B cell (primary cell): ENCODE data around the gene ZCCHC2. TPM values are rescaled to one million over a fixed set of nuclear protein-coding genes. Genes with fewer than 3 reads are reported as not detected.

Source experiments
- ATAC-seq: fragments of 200-7000 bp; cut with Tn5 transposase; one replicate; pipeline ENCODE4 v1.10.0; 2021; ENCODE audit warnings: low read depth, mild to moderate bottlenecking, moderate number of reproducible peaks, moderate library complexity
- CTCF ChIA-PET: fragments of 350-600 bp; sonication (Branson Sonifier 250); formaldehyde crosslinking; loops from one replicate; lab custom pipeline; 2021; ENCODE audit warnings: antibody characterized with exemption, inconsistent platforms; lab: Charles Lee
- POLR2A ChIA-PET: fragments of 350-600 bp; sonication (Branson Sonifier 250); formaldehyde crosslinking; loops from one replicate; lab custom pipeline; 2021; ENCODE audit warnings: antibody characterized with exemption; lab: Charles Lee
- DNase-seq: peaks from one replicate; pipeline ENCODE4 v3.0.0; 2013
- H2AFZ ChIP-seq: 2 replicates; pipeline ENCODE4 v1.6.1; 2012; ENCODE audit warnings: mild to moderate bottlenecking, low read depth, low read length; ENCODE audit not compliant: insufficient read depth, poor library complexity, severe bottlenecking
- H3K27ac ChIP-seq, 2 donors: 1 replicate in 1 of 2; 2 replicates in 1 of 2; pipeline ENCODE4 v1.5.1; 2012 to 2013; ENCODE audit warnings: low read length in 2 of 2, mild to moderate bottlenecking in 2 of 2, moderate library complexity in 1 of 2
- H3K27me3 ChIP-seq, 4 experiments: fragments of 200-600 bp in 1 of 4; sonication (generic) in 1 of 4; replicated peaks in 1 of 4; 1 replicate in 2 of 4; 2 replicates in 2 of 4; pipeline versions ENCODE4 v1.6.1 to v1.7.0; 2013 to 2016; ENCODE audit warnings: low read length in 3 of 4, mild to moderate bottlenecking in 2 of 4, mixed read lengths in 1 of 4, moderate library complexity in 1 of 4; ENCODE audit not compliant: insufficient read depth in 4 of 4, control insufficient read depth in 3 of 4; ENCODE audit errors: control extremely low read depth in 1 of 4
- H3K36me3 ChIP-seq, 2 experiments: replicated peaks in 1 of 2; 1 replicate in 1 of 2; 2 replicates in 1 of 2; pipeline versions ENCODE4 v1.6.1 to v1.7.1; 2013; ENCODE audit warnings: low read length in 1 of 2; ENCODE audit not compliant: insufficient read depth in 2 of 2, control insufficient read depth in 1 of 2; ENCODE audit errors: control extremely low read depth in 1 of 2, extremely low read depth in 1 of 2
- H3K4me1 ChIP-seq, 2 donors: fragments of 200-600 bp in 1 of 2; sonication (generic) in 1 of 2; 1 replicate in 1 of 2; 2 replicates in 1 of 2; pipeline versions ENCODE4 v1.5.1 to v1.6.1; 2013 to 2017; ENCODE audit warnings: low read length in 2 of 2; ENCODE audit not compliant: control insufficient read depth in 2 of 2, insufficient read depth in 2 of 2
- H3K4me2 ChIP-seq: replicated peaks from 2 replicates; pipeline ENCODE3; 2012; ENCODE audit warnings: mild to moderate bottlenecking, low read depth, low read length; ENCODE audit not compliant: poor library complexity, severe bottlenecking
- H3K4me3 ChIP-seq, 5 experiments: fragments of 200-600 bp in 1 of 5; sonication (generic) in 1 of 5; 1 replicate in 3 of 5; 2 replicates in 2 of 5; pipeline versions ENCODE4 v1.5.1 to v1.7.0; 2011 to 2016; ENCODE audit warnings: low read length in 4 of 5, mild to moderate bottlenecking in 4 of 5, low read depth in 2 of 5, control low read depth in 1 of 5, moderate library complexity in 1 of 5; ENCODE audit not compliant: insufficient read depth in 1 of 5; ENCODE audit errors: control extremely low read depth in 1 of 5, extremely low read depth in 1 of 5
- H3K79me2 ChIP-seq: fragments of 200-600 bp; sonication (generic); one replicate; pipeline ENCODE4 v1.6.0; 2016; ENCODE audit warnings: low read length; ENCODE audit not compliant: control insufficient read depth, insufficient read depth
- H3K9ac ChIP-seq: fragments of 200-600 bp; sonication (generic); 2 replicates; pipeline ENCODE4 v1.6.1; 2017; ENCODE audit warnings: mild to moderate bottlenecking, low read length, moderate library complexity
- H3K9me3 ChIP-seq, 3 donors: one replicate each; pipeline versions ENCODE4 v1.6.1 to v1.7.1; 2013; ENCODE audit warnings: low read length in 2 of 3; ENCODE audit not compliant: control insufficient read depth in 2 of 3, insufficient read depth in 1 of 3; ENCODE audit errors: control extremely low read depth in 1 of 3
- H4K20me1 ChIP-seq: 2 replicates; pipeline ENCODE4 v1.6.0; 2012; ENCODE audit warnings: mild to moderate bottlenecking, low read length; ENCODE audit not compliant: insufficient read depth, control insufficient read depth, poor library complexity, severe bottlenecking
- H3K27ac Mint-ChIP-seq: one replicate; pipeline ENCODE4 v1.8.0; 2021; ENCODE audit warnings: mixed read lengths
- H3K27me3 Mint-ChIP-seq: one replicate; pipeline ENCODE4 v1.8.0; 2021; ENCODE audit warnings: mixed read lengths
- H3K4me1 Mint-ChIP-seq: one replicate; pipeline ENCODE4 v1.8.0; 2021; ENCODE audit warnings: mixed read lengths
- H3K4me3 Mint-ChIP-seq: one replicate; pipeline ENCODE4 v1.8.0; 2021; ENCODE audit warnings: mixed read lengths
- H3K9me3 Mint-ChIP-seq: one replicate; pipeline ENCODE4 v1.8.0; 2022; ENCODE audit warnings: mixed read lengths; ENCODE audit not compliant: insufficient read depth
- CTCF ChIP-seq: fragments of 200-600 bp; IDR thresholded peaks from one replicate; pipeline ENCODE4 v1.8.0; 2022; ENCODE audit warnings: antibody characterized with exemption, mild to moderate bottlenecking
- EZH2 ChIP-seq: IDR thresholded peaks from 2 replicates; pipeline ENCODE4 v1.6.1; 2012; ENCODE audit warnings: borderline replicate concordance, low read depth, mild to moderate bottlenecking, moderate library complexity, low read length; ENCODE audit not compliant: insufficient read depth, poor library complexity, severe bottlenecking
- WGBS: methylation state at CpG from one replicate; pipeline ENCODE4 v1.1.5; 2013; ENCODE audit warnings: missing lambda C conversion rate; ENCODE audit not compliant: insufficient coverage; 5-methylcytosine and 5-hydroxymethylcytosine counted together
- intact Hi-C: fragments of 100-400 bp; cut with micrococcal nuclease; formaldehyde crosslinking; loops from one replicate; pipeline ENCODE4 v1.10.0; 2022
- polyA plus RNA-seq: library from polyadenylated mRNA; depleted of rRNA; stranded (reverse); fragments of >200 nt; gene quantifications from 2 replicates; pipeline ENCODE4 v1.2.3, GENCODE V29; 2012
- total RNA-seq, 2 donors: library from RNA; stranded (reverse); fragments of 120-200 nt in 1 of 2; gene quantifications; 1 replicate in 1 of 2; 2 replicates in 1 of 2; pipeline versions ENCODE4 v1.2.3 to v1.2.4, GENCODE V29; 2013 to 2022

The ZCCHC2 gene
- total and polyA plus RNA-seq, 2 donors (not counting 1 experiment from before 2014, with no cell fraction given), result 24.5 to 53.7 TPM

DNA sequence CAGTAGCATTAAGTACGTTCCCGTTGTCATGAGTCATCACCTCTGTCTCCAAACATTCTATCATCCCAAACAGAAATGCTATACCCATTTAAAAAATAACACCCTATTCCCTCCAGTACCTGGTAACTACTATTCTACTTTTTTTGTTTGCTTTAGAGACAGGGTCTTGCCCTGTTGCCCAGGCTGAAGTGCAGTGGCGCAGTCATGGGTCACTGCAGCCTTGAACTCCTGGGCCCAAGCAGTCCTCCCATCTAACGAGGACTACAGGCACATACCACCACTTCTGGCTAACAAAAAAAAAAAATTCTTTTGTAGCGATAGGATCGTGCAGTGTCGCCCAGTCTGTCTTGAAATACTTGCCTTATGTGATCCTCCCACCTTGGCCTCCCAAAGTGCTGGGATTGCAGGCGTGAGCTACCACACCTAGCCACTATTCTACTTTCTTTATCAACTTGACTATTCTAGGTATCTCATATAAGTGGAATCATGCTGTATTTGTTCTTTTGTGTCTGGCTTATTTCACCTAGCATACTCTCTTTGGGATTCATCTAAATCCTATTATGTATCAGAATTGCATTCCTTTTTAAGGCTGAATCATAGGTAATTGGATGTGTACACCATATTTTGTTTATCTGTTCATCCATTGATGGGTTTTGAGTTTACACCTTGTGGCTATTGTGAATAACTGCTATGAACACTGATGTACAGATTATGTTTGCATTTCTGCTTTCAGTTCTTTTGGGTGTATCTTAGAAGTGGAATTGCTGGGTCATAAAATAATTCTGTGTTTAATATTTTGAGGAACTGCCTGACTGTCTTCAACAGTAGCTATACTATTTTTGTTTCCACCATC, 14.4 kb downstream of the ZCCHC2 start:
- no peaks in the 10 kb centered on the region for H3K27me3 ChIP-seq
- no peak overlapping the region for H2AFZ ChIP-seq
- POLR2A ChIA-PET, result interaction anchor here (0.6 kb wide), 1 partner anchor 10 kb away, joined by 9 read pairs; no protein-coding TSS in a partner anchor
- ATAC-seq (no peak), DNase-seq (no peak)
- H4K20me1 ChIP-seq, result peaks cover 55% of the 10 kb centered on the region
- no peak for TF ChIP-seq EZH2
- TF ChIP-seq CTCF, result no peak
- H3K79me2 ChIP-seq, result peaks cover 74% of the 10 kb centered on the region
- peak overlapping the region; percentile 20 for H3K27ac Mint-ChIP-seq
- H3K4me3 ChIP-seq, result no peak overlapping the region
- peaks cover 15% of the 10 kb centered on the region in 2 experiments for H3K36me3 ChIP-seq
- peaks cover 0 to 3% (median 0%) of the 10 kb centered on the region in 3 donors for H3K9me3 ChIP-seq
- no peak overlapping the region for H3K4me2 ChIP-seq
- intact Hi-C loops, result no loop called here
- no peak overlapping the region for H3K4me3 Mint-ChIP-seq
- CTCF ChIA-PET, result interaction anchor here (0.6 kb wide), 1 partner anchor 805 kb away, joined by 3 read pairs; no protein-coding TSS in a partner anchor
- H3K9ac ChIP-seq, result no peak overlapping the region
- H3K27ac ChIP-seq, result no peak overlapping the region
- H3K27me3 Mint-ChIP-seq, result no peaks in the 10 kb centered on the region
- H3K9me3 Mint-ChIP-seq, result no peaks in the 10 kb centered on the region
- 100% methylated on average over 4 of the region's 8 CpGs for WGBS
- H3K4me1 ChIP-seq, result peaks cover 14 to 15% of the 10 kb centered on the region in 2 donors
- peaks cover 35% of the 10 kb centered on the region for H3K4me1 Mint-ChIP-seq

DNA sequence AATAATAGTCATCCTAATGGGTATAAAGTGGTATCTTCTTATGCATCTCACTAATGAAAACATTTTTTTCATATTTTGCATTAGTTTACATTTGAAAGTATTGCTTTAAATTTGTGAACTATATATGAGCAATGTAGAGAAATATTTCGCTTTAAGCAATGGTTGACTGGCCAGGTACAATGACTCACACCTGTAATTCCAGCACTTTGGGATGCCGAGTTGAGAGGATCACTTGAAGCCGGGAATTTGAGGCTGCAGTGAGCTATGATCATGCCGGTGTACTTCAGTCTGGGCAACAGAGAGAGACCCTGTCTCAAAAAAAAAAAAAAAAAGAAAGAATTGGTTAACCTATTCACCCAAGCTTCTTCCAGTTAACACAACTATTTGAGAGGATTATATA, 15.1 kb downstream of the ZCCHC2 start:
- intact Hi-C loops, result no loop called here
- no peak overlapping the region for H3K4me3 Mint-ChIP-seq
- Histone ChIP-seq H3K9me3 (peaks cover 0 to 3% (median 0%) of the 10 kb centered on the region in 3 donors), H3K4me2 (no peak overlapping the region), H4K20me1 (peaks cover 55% of the 10 kb centered on the region), H3K36me3 (peaks cover 15 to 18% of the 10 kb centered on the region in 2 experiments), H3K79me2 (peaks cover 67% of the 10 kb centered on the region), H3K4me1 (peaks cover 14 to 15% of the 10 kb centered on the region in 2 donors), H2AFZ (no peak overlapping the region), H3K27ac (no peak overlapping the region), H3K4me3 (no peak overlapping the region), H3K27me3 (no peaks in the 10 kb centered on the region), H3K9ac (no peak overlapping the region)
- no peaks in the 10 kb centered on the region for H3K9me3 Mint-ChIP-seq
- 83% methylated on average over 2 of the region's 4 CpGs for WGBS
- POLR2A ChIA-PET, result interaction anchor here (0.6 kb wide), 1 partner anchor 11 kb away, joined by 9 read pairs; no protein-coding TSS in a partner anchor
- no peaks in the 10 kb centered on the region for H3K27me3 Mint-ChIP-seq
- TF ChIP-seq CTCF (no peak), EZH2 (no peak)
- CTCF ChIA-PET, result interaction anchor here (0.6 kb wide), 1 partner anchor 804 kb away, joined by 3 read pairs; no protein-coding TSS in a partner anchor
- peaks cover 33% of the 10 kb centered on the region for H3K4me1 Mint-ChIP-seq
- H3K27ac Mint-ChIP-seq, result no peak overlapping the region
- ATAC-seq (no peak), DNase-seq (no peak)
